ENCODE measurements around the gene CARNS1. TPM values are rescaled to one million over a fixed set of nuclear protein-coding genes. Genes with fewer than 3 reads are reported as not detected.

CARNS1 gene
- total RNA-seq, 1 donor from 2014 or later = 0.29 TPM

- DNase-seq (ENCODE audit: low spot score, unreplicated experiment) = no peak
- H3K36me3 Mint-ChIP-seq (ENCODE audit: insufficient read depth) = no peaks in the 10 kb centered on the region
- peak overlapping the region; percentile 85 for H3K4me3 Mint-ChIP-seq (ENCODE audit: low read depth)
- H3K9me3 Mint-ChIP-seq (ENCODE audit: low read depth) = no peaks in the 10 kb centered on the region
- H3K27ac Mint-ChIP-seq = no peak overlapping the region
- H3K4me1 Mint-ChIP-seq (ENCODE audit: low read depth) = peaks cover 5% of the 10 kb centered on the region
- no peak for TF ChIP-seq CTCF (IDR thresholded peaks at IDR 0.05; ENCODE audit: unreplicated experiment)
- H3K27me3 Mint-ChIP-seq = no peaks in the 10 kb centered on the region
These were observed 26.4 kb downstream of the CARNS1 start for GRCh38 chr11:67441731-67442351.

GRCh38 chr11:67442504-67443404 lies 27.3 kb downstream of the CARNS1 start:
- Mint-ChIP-seq H3K27me3 (no peaks in the 10 kb centered on the region), H3K4me3 (ENCODE audit: low read depth) (peak overlapping the region; percentile 85), H3K27ac (peak overlapping the region; percentile 86), H3K36me3 (ENCODE audit: insufficient read depth) (no peaks in the 10 kb centered on the region), H3K4me1 (ENCODE audit: low read depth) (peaks cover 5% of the 10 kb centered on the region), H3K9me3 (ENCODE audit: low read depth) (no peaks in the 10 kb centered on the region)
- no peak for DNase-seq (ENCODE audit: low spot score, unreplicated experiment)
- no peak for TF ChIP-seq CTCF (IDR thresholded peaks at IDR 0.05; ENCODE audit: unreplicated experiment)

GRCh38 chr11:67445515-67445914 lies 30.0 kb downstream of the CARNS1 start:
- peak overlapping the region; percentile 82 for H3K4me3 Mint-ChIP-seq (ENCODE audit: low read depth)
- peaks cover 4% of the 10 kb centered on the region for H3K27me3 Mint-ChIP-seq
- TF ChIP-seq CTCF (IDR thresholded peaks at IDR 0.05; ENCODE audit: unreplicated experiment) = no peak
- H3K4me1 Mint-ChIP-seq (ENCODE audit: low read depth) = peaks cover 5% of the 10 kb centered on the region
- H3K36me3 Mint-ChIP-seq (ENCODE audit: insufficient read depth) = no peaks in the 10 kb centered on the region
- no peaks in the 10 kb centered on the region for H3K9me3 Mint-ChIP-seq (ENCODE audit: low read depth)
- DNase-seq (ENCODE audit: low spot score, unreplicated experiment) = no peak
- H3K27ac Mint-ChIP-seq = no peak overlapping the region

GRCh38 chr11:67448220-67448609 lies 32.7 kb downstream of the CARNS1 start:
- H3K4me1 Mint-ChIP-seq (ENCODE audit: low read depth) = peaks cover 3% of the 10 kb centered on the region
- H3K9me3 Mint-ChIP-seq (ENCODE audit: low read depth) = no peaks in the 10 kb centered on the region
- no peak overlapping the region for H3K4me3 Mint-ChIP-seq (ENCODE audit: low read depth)
- H3K27ac Mint-ChIP-seq = no peak overlapping the region
- H3K36me3 Mint-ChIP-seq (ENCODE audit: insufficient read depth) = no peaks in the 10 kb centered on the region
- TF ChIP-seq CTCF (IDR thresholded peaks at IDR 0.05; ENCODE audit: unreplicated experiment) = no peak
- no peak for DNase-seq (ENCODE audit: low spot score, unreplicated experiment)
- peaks cover 4% of the 10 kb centered on the region for H3K27me3 Mint-ChIP-seq

GRCh38 chr11:67449116-67449844 lies 33.8 kb downstream of the CARNS1 start:
- H3K27ac Mint-ChIP-seq = no peak overlapping the region
- no peak for TF ChIP-seq CTCF (IDR thresholded peaks at IDR 0.05; ENCODE audit: unreplicated experiment)
- H3K36me3 Mint-ChIP-seq (ENCODE audit: insufficient read depth) = no peaks in the 10 kb centered on the region
- H3K27me3 Mint-ChIP-seq = peaks cover 4% of the 10 kb centered on the region
- H3K4me3 Mint-ChIP-seq (ENCODE audit: low read depth) = no peak overlapping the region
- no peak for DNase-seq (ENCODE audit: low spot score, unreplicated experiment)
- peaks cover 3% of the 10 kb centered on the region for H3K4me1 Mint-ChIP-seq (ENCODE audit: low read depth)
- no peaks in the 10 kb centered on the region for H3K9me3 Mint-ChIP-seq (ENCODE audit: low read depth)
